HepG2 (cell line): ENCODE measurements around the gene LYSET. TPM values are rescaled to one million over a fixed set of nuclear protein-coding genes. Genes with fewer than 3 reads are reported as not detected.

ENCODE experiments used
- CHD4 ChIP-seq: fragments of 200-600 bp; sonication (generic); IDR thresholded peaks from 2 replicates; pipeline ENCODE4 v1.7.0; 2017; ENCODE audit warnings: mild to moderate bottlenecking, low read length, borderline replicate concordance
- E2F2 ChIP-seq: sonication (generic); formaldehyde crosslinking; IDR thresholded peaks from 2 replicates; pipeline ENCODE4 v1.4.0; 2020; ENCODE audit warnings: missing genetic modification reagents, borderline replicate concordance
- FOSL2 ChIP-seq: sonication (generic); formaldehyde crosslinking; IDR thresholded peaks from 2 replicates; pipeline ENCODE4 v1.4.0; 2020; ENCODE audit warnings: missing genetic modification reagents
- HDAC2 ChIP-seq: sonication (generic); formaldehyde crosslinking; IDR thresholded peaks from 2 replicates; pipeline ENCODE4 v1.4.0; 2020; ENCODE audit warnings: missing genetic modification reagents
- HIVEP1 ChIP-seq: sonication (generic); formaldehyde crosslinking; IDR thresholded peaks from 2 replicates; pipeline ENCODE4 v1.4.0; 2020; ENCODE audit warnings: mild to moderate bottlenecking, missing genetic modification reagents
- MAZ ChIP-seq, 2 experiments: sonication (generic) in 1 of 2; formaldehyde crosslinking in 1 of 2; IDR thresholded peaks; 2 replicates each; pipeline versions ENCODE4 v1.5.0 to v1.6.1; 2012 to 2020; ENCODE audit warnings: low read depth in 2 of 2, mild to moderate bottlenecking in 2 of 2, borderline replicate concordance in 1 of 2, improper control_type of control experiment in 1 of 2, low read length in 1 of 2, missing genetic modification reagents in 1 of 2, moderate library complexity in 1 of 2
- MTA3 ChIP-seq: sonication (generic); formaldehyde crosslinking; IDR thresholded peaks from 2 replicates; pipeline ENCODE4 v1.4.0; 2020; ENCODE audit warnings: missing genetic modification reagents
- NAIF1 ChIP-seq: sonication (generic); formaldehyde crosslinking; IDR thresholded peaks from 2 replicates; pipeline ENCODE4 v1.5.0; 2020; ENCODE audit warnings: mild to moderate bottlenecking, missing genetic modification reagents, borderline replicate concordance
- NPAS2 ChIP-seq: sonication (generic); formaldehyde crosslinking; IDR thresholded peaks from 2 replicates; pipeline ENCODE4 v1.8.0; 2022; ENCODE audit warnings: mild to moderate bottlenecking, missing genetic modification reagents, borderline replicate concordance
- PRDM4 ChIP-seq: sonication (generic); formaldehyde crosslinking; IDR thresholded peaks from 2 replicates; pipeline ENCODE4 v1.9.0; 2021; ENCODE audit warnings: missing genetic modification reagents, borderline replicate concordance
- PTBP1 ChIP-seq: fragments of 200-400 bp; formaldehyde crosslinking; IDR thresholded peaks from 2 replicates; pipeline ENCODE4 v1.6.1; 2018; ENCODE audit warnings: low read length, low read depth; ENCODE audit not compliant: poor library complexity, severe bottlenecking
- RFXAP ChIP-seq: sonication (generic); formaldehyde crosslinking; IDR thresholded peaks from 2 replicates; pipeline ENCODE4 v1.4.0; 2020; ENCODE audit warnings: missing genetic modification reagents, borderline replicate concordance
- SMARCC2 ChIP-seq: fragments of 450-650 bp; IDR thresholded peaks from 2 replicates; pipeline ENCODE4 v1.6.1; 2017; ENCODE audit warnings: antibody characterized with exemption, mild to moderate bottlenecking
- SNAPC5 ChIP-seq: sonication (generic); formaldehyde crosslinking; IDR thresholded peaks from 2 replicates; pipeline ENCODE4 v1.8.1; 2023; ENCODE audit warnings: mild to moderate bottlenecking, missing genetic modification reagents, borderline replicate concordance
- TRIM24 ChIP-seq: sonication (generic); formaldehyde crosslinking; IDR thresholded peaks from 2 replicates; pipeline ENCODE4 v1.8.0; 2022; ENCODE audit warnings: mild to moderate bottlenecking, missing genetic modification reagents
- YEATS2 ChIP-seq: sonication (generic); formaldehyde crosslinking; IDR thresholded peaks from 2 replicates; pipeline ENCODE4 v1.4.0; 2020; ENCODE audit warnings: missing genetic modification reagents, borderline replicate concordance
- ZBED4 ChIP-seq: sonication (generic); formaldehyde crosslinking; IDR thresholded peaks from 2 replicates; pipeline ENCODE4 v1.4.0; 2020; ENCODE audit warnings: missing genetic modification reagents, borderline replicate concordance
- ZNF136 ChIP-seq: sonication (generic); formaldehyde crosslinking; IDR thresholded peaks from 2 replicates; pipeline ENCODE4 v1.8.1; 2022; ENCODE audit warnings: low read depth, mild to moderate bottlenecking, moderate library complexity, missing genetic modification reagents
- ZNF205 ChIP-seq: IDR thresholded peaks from 2 replicates; pipeline ENCODE4 v1.6.1; 2018; ENCODE audit warnings: missing biosample characterization, missing genetic modification reagents
- ZNF549 ChIP-seq: sonication (generic); formaldehyde crosslinking; IDR thresholded peaks from 2 replicates; pipeline ENCODE4 v1.5.0; 2020; ENCODE audit warnings: missing genetic modification reagents
- ZNF772 ChIP-seq: sonication (generic); formaldehyde crosslinking; IDR thresholded peaks from 2 replicates; pipeline ENCODE4 v1.5.0; 2020; ENCODE audit warnings: mild to moderate bottlenecking, missing genetic modification reagents
- polyA plus RNA-seq, 8 experiments: library from polyadenylated mRNA; depleted of rRNA in 3 of 8; stranded (reverse) in 7 of 8; unstranded in 1 of 8; fragments of >200 nt; fragmentation: Illumina TruSeq in 4 of 8; extraction: Trizol in 4 of 8; gene quantifications; 2 replicates each; pipeline versions ENCODE4 v1.2.1 to v1.2.3, GENCODE V29; 2011 to 2016; ENCODE audit warnings: low read depth in 4 of 8, missing spikeins in 1 of 8, mixed read lengths in 1 of 8; ENCODE audit not compliant: insufficient read depth in 1 of 8
- total RNA-seq, 5 experiments: library from RNA; depleted of rRNA; stranded (reverse); fragments of >200 nt; fragmentation: Illumina TruSeq; extraction: Trizol; gene quantifications; 2 replicates each; pipeline ENCODE4 v1.2.3, GENCODE V29; 2016; ENCODE audit warnings: low read depth in 1 of 5

LYSET gene
- total and polyA plus RNA-seq, 2 of the 13 experiments (the other 11 are each of a cell fraction or from before 2014, with no cell fraction given), result 19.1 to 36.6 TPM

GRCh38 chr14:93150227-93151208 lies 34.6 kb upstream of the LYSET start (continued):
- TF ChIP-seq MTA3 (CRISPR knock-in tag), result no peak
- TF ChIP-seq TRIM24 (CRISPR knock-in tag), result no peak
- no peak for TF ChIP-seq ZNF205 (CRISPR knock-in tag)
- no peak for TF ChIP-seq ZBED4 (CRISPR knock-in tag)
- TF ChIP-seq PRDM4, result no peak
- TF ChIP-seq E2F2 (CRISPR knock-in tag), result no peak
- TF ChIP-seq NAIF1 (CRISPR knock-in tag), result no peak
- no peak for TF ChIP-seq MAZ (IDR thresholded peaks at IDR 0.05; ENCODE audit: borderline replicate concordance, low read depth, low read length)
- TF ChIP-seq MAZ (CRISPR knock-in tag; IDR thresholded peaks at IDR 0.05; ENCODE audit: low read depth), result 0 out of 2 replicates have a peak, but pooled peaks have one; percentile 26
- TF ChIP-seq ZNF136 (CRISPR knock-in tag), result no peak
- no peak for TF ChIP-seq SMARCC2
- no peak for TF ChIP-seq SNAPC5 (CRISPR knock-in tag)
- no peak for TF ChIP-seq ZNF549
- peak; percentile 34; the same call in 1 of the 2 replicates for TF ChIP-seq YEATS2 (CRISPR knock-in tag)
- TF ChIP-seq ZNF772 (CRISPR knock-in tag), result no peak
- TF ChIP-seq NPAS2 (CRISPR knock-in tag), result no peak
- TF ChIP-seq CHD4, result no peak
- TF ChIP-seq HDAC2 (CRISPR knock-in tag), result 0 out of 2 replicates have a peak, but pooled peaks have one; percentile 8
- 0 out of 2 replicates have a peak, but pooled peaks have one; percentile 62 for TF ChIP-seq RFXAP (CRISPR knock-in tag)
- no peak for TF ChIP-seq FOSL2 (CRISPR knock-in tag)
- TF ChIP-seq HIVEP1 (CRISPR knock-in tag), result no peak
- no peak for TF ChIP-seq PTBP1
